ENCODE results near the gene PJA2. TPM values are rescaled to one million over a fixed set of nuclear protein-coding genes. Genes with fewer than 3 reads are reported as not detected.

Gene PJA2
- polyA plus RNA-seq, 3 donors from 2014 or later: 54.1 to 84.0 (median 73.1) TPM

- Mint-ChIP-seq H3K9me3 (no peaks in the 10 kb centered on the region), H3K4me1 (peaks cover 29 to 42% of the 10 kb centered on the region in 2 donors), H3K27ac (peak overlapping the region in 4 of 6 donors; percentile 18 to 71 (median 44)), H3K4me3 (no peak overlapping the region), H3K36me3 (peaks cover 0 to 22% (median 10%) of the 10 kb centered on the region in 3 donors), H3K27me3 (ENCODE audit: low read depth in 3 of 3) (peaks cover 0 to 1% (median 0%) of the 10 kb centered on the region in 3 donors)
- no peak for DNase-seq
Measured at GRCh38 chr5:109357807-109358206, 52.0 kb downstream of the PJA2 start.

GRCh38 chr5:109354761-109355160 is 55.0 kb downstream of the PJA2 start:
- no peak overlapping the region for H3K27ac Mint-ChIP-seq
- no peak overlapping the region for H3K4me3 Mint-ChIP-seq
- peaks cover 26 to 45% of the 10 kb centered on the region in 2 donors for H3K4me1 Mint-ChIP-seq
- no peak for DNase-seq
- H3K9me3 Mint-ChIP-seq: no peaks in the 10 kb centered on the region
- peaks cover 0 to 12% (median 0%) of the 10 kb centered on the region in 3 donors for H3K36me3 Mint-ChIP-seq
- H3K27me3 Mint-ChIP-seq (ENCODE audit: low read depth in 3 of 3): no peaks in the 10 kb centered on the region

- Mint-ChIP-seq H3K27ac (peak overlapping the region in 3 of 6 donors; percentile 57 to 75 (median 59)), H3K36me3 (peaks cover 0 to 2% (median 0%) of the 10 kb centered on the region in 3 donors), H3K4me3 (no peak overlapping the region), H3K4me1 (peaks cover 27 to 49% of the 10 kb centered on the region in 2 donors), H3K27me3 (ENCODE audit: low read depth in 3 of 3) (no peaks in the 10 kb centered on the region), H3K9me3 (no peaks in the 10 kb centered on the region)
- no peak for DNase-seq
Measured at GRCh38 chr5:109351988-109352864, 57.5 kb downstream of the PJA2 start.

DNA sequence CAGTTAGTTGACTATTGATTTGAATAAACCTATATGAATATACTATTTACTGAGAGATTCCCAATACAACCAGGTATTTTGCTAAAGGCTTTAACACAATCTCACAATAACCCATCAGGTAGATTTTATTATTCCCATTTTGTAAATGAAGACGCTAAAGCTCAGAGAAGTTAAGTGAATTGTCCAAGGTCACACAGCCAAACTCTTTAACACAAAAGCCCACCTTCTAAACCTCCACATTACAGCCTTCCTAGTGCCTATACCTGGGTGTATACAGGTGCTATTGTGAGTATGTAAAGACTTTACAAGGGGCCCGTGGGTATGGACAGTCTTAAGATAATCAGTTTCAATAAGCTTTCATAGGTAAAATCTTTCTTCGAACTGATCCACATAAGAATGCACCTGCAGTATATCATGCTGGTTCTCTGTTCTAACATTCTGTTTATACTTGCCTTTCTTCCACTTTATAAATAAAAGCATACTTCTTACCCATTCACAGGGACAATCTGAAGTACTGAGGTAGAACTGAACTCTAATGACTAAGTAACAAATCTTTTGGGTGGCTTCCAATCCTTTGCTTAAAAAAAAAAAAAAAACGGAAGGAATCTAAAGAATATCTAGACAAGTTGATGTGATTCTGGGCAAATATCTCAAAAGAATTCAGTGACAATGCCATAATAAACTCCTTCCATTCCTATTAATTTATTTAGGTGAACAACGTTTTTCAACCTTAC is 59.1 kb downstream of the PJA2 start:
- peaks cover 0 to 3% (median 0%) of the 10 kb centered on the region in 3 donors for H3K36me3 Mint-ChIP-seq
- DNase-seq: no peak
- no peaks in the 10 kb centered on the region for H3K27me3 Mint-ChIP-seq (ENCODE audit: low read depth in 3 of 3)
- H3K4me3 Mint-ChIP-seq: no peak overlapping the region
- peaks cover 31 to 54% of the 10 kb centered on the region in 2 donors for H3K4me1 Mint-ChIP-seq
- no peaks in the 10 kb centered on the region for H3K9me3 Mint-ChIP-seq
- H3K27ac Mint-ChIP-seq: peak overlapping the region in 1 of 6 donors; percentile 50

GRCh38 chr5:109349388-109349787 is 60.4 kb downstream of the PJA2 start:
- no peak for DNase-seq
- peaks cover 34 to 58% of the 10 kb centered on the region in 2 donors for H3K4me1 Mint-ChIP-seq
- H3K27ac Mint-ChIP-seq: peak overlapping the region in 3 of 6 donors; percentile 14 to 80 (median 57)
- H3K4me3 Mint-ChIP-seq: no peak overlapping the region
- peaks cover 0 to 6% (median 3%) of the 10 kb centered on the region in 3 donors for H3K36me3 Mint-ChIP-seq
- H3K9me3 Mint-ChIP-seq: no peaks in the 10 kb centered on the region
- H3K27me3 Mint-ChIP-seq (ENCODE audit: low read depth in 3 of 3): no peaks in the 10 kb centered on the region

- peaks cover 0 to 9% (median 3%) of the 10 kb centered on the region in 3 donors for H3K36me3 Mint-ChIP-seq
- no peak overlapping the region for H3K4me3 Mint-ChIP-seq
- peak overlapping the region; percentile 25 to 78 (median 62) for H3K27ac Mint-ChIP-seq
- H3K9me3 Mint-ChIP-seq: no peaks in the 10 kb centered on the region
- DNase-seq: no peak
- H3K27me3 Mint-ChIP-seq (ENCODE audit: low read depth in 3 of 3): no peaks in the 10 kb centered on the region
- H3K4me1 Mint-ChIP-seq: peaks cover 32 to 54% of the 10 kb centered on the region in 2 donors
Measured at GRCh38 chr5:109347252-109347888, 62.4 kb downstream of the PJA2 start.

DNA sequence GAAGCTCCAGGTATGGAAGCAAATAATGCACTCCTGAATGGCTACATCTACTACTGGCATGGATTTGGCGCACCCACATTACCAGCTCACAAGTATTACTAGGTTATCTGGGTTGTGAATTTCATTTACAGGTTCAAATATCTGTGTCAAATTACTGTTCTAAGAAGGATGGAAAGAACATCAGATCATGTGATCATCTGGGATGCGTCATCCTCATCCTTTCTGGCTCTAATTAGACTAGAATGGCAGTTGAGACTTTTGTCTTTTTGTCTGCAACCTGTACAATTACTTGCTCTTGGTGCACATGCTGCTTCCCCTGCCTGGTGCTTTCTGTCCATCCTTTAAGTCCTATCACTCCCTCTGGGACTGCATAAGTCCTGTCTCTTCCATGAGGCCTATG is 64.1 kb downstream of the PJA2 start:
- H3K36me3 Mint-ChIP-seq: peaks cover 0 to 9% (median 3%) of the 10 kb centered on the region in 3 donors
- peak overlapping the region in 5 of 6 donors; percentile 20 to 51 (median 45) for H3K27ac Mint-ChIP-seq

DNA sequence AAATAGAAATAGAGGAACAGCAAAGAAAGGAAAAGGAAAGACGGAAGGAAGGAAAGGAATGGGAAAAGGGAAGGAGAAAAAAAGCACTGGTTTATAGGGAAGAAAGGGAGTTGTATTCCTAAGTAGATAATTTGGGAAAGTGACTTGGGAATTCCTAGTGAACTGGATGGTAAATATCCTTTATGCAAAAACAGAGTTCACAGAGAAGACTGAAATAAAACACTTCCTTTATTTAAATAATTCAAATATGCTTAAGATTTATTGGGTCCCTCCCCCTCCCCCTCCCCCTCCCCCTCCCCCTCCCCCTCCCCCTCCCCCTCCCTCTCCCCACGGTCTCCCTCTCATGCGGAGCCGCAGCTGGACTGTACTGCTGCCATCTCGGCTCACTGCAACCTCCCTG is 69.4 kb downstream of the PJA2 start:
- peaks cover 2 to 12% of the 10 kb centered on the region in 2 donors for H3K4me1 Mint-ChIP-seq
- H3K27ac Mint-ChIP-seq: peak overlapping the region in 3 of 6 donors; percentile 1 to 71 (median 30)
- peaks cover 13 to 21% (median 15%) of the 10 kb centered on the region in 3 donors for H3K36me3 Mint-ChIP-seq
- H3K9me3 Mint-ChIP-seq: no peaks in the 10 kb centered on the region
- H3K4me3 Mint-ChIP-seq: no peak overlapping the region
- peaks cover 0 to 2% (median 1%) of the 10 kb centered on the region in 3 donors for H3K27me3 Mint-ChIP-seq (ENCODE audit: low read depth in 3 of 3)
- no peak for DNase-seq

More for the DNA sequence above, 64.1 kb downstream of the PJA2 start:
- Mint-ChIP-seq H3K4me3 (no peak overlapping the region), H3K4me1 (peaks cover 28 to 50% of the 10 kb centered on the region in 2 donors), H3K9me3 (no peaks in the 10 kb centered on the region), H3K27me3 (ENCODE audit: low read depth in 3 of 3) (no peaks in the 10 kb centered on the region)
- DNase-seq: no peak

DNA sequence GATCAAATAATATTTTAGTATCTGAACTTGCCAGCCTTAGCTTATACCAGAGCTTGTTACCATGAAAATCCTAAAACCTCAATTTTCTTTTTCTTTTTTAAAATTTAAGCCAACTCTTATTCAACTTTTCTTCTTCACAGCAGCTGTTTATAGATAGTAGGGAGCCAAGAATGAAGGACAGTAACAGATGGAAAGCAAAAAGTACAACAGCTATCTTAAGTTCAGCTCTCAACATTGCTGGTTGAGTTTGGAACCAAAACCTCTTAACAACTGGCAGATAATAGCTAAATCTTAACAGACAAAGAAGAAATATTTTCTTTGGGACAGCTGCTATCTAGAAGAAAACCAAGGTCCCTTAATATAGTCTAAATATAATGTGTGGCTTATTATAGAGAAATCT is 74.7 kb downstream of the PJA2 start:
- Mint-ChIP-seq H3K4me1 (peaks cover under 1 to 20% of the 10 kb centered on the region in 2 donors), H3K4me3 (no peak overlapping the region), H3K36me3 (peaks cover 9 to 24% (median 14%) of the 10 kb centered on the region in 3 donors), H3K27ac (peak overlapping the region in 1 of 6 donors; percentile 21), H3K9me3 (no peaks in the 10 kb centered on the region), H3K27me3 (ENCODE audit: low read depth in 3 of 3) (peaks cover 0 to 1% (median under 1%) of the 10 kb centered on the region in 3 donors)
- DNase-seq: no peak

DNA sequence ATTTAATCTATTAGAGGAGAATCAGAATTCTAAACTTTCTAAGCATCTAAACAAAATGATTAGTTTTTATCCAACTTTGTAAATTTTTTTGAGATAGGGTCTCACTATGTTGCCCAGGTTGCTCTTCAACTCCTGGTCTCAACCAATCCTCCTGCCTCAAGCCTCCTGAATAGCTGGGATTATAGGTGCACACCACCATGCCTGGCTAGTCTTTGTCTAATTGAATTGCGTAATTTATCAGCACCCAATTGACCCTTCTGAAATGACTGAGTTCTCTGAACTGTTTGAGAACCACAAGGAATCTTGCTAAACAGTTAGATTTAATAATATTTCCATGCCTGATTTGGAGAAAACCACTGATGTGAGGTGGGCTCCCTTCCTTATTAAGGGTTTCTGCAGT is 75.7 kb downstream of the PJA2 start:
- H3K4me1 Mint-ChIP-seq: peaks cover 0 to 17% of the 10 kb centered on the region in 2 donors
- peaks cover 8 to 23% (median 12%) of the 10 kb centered on the region in 3 donors for H3K36me3 Mint-ChIP-seq
- no peak overlapping the region for H3K4me3 Mint-ChIP-seq
- DNase-seq: no peak
- no peaks in the 10 kb centered on the region for H3K9me3 Mint-ChIP-seq
- H3K27ac Mint-ChIP-seq: peak overlapping the region in 1 of 6 donors; percentile 58
- peaks cover 0 to 1% (median 0%) of the 10 kb centered on the region in 3 donors for H3K27me3 Mint-ChIP-seq (ENCODE audit: low read depth in 3 of 3)

DNA sequence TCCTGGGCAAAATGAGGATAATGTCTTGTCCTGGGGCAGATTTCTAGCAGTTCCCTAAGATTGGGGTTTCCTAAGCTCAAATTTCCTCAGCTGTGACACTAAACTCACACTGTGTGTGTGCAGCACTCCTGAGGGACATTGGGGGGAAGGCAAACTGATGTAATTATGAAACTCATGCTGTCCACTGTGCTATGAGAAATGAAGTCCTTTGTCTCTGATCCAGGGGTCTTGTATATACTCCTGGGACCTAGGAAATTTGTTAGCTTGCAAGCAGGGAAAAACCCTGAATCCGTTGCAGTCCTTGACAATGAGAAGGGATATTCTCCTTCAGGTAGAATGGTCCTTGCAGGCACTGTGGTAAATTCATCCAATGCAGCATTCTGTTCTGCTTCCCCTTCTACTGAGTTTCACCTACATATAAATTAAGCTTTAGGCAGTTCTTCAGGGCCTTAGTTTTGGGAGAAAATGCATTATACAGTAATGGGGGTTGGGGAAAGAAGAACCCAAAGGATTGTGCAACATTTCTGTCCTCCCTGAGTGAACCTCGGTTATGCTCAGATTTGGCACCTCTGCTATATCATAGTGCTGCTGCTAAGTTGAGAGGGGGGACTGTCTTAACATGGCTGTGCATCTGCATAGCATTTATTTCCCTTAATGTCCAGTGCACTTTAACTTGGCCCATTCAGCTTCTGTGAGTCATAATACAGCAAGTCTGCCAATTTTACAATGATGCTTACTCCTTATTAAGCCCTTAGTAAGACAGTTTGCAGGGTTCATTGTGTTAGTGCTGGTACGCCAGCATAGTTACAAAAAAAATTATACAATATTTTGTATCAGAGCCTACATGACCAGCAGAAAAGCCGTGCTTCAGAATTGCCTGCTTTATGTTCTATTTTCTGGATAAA is 80.2 kb downstream of the PJA2 start:
- peaks cover 0 to 2% (median 0%) of the 10 kb centered on the region in 3 donors for H3K27me3 Mint-ChIP-seq (ENCODE audit: low read depth in 3 of 3)
- peak overlapping the region in 2 of 6 donors; percentile 17 to 34 for H3K27ac Mint-ChIP-seq
- peaks cover 0 to 21% (median 12%) of the 10 kb centered on the region in 3 donors for H3K36me3 Mint-ChIP-seq
- H3K4me1 Mint-ChIP-seq: peaks cover 0 to 10% of the 10 kb centered on the region in 2 donors
- no peaks in the 10 kb centered on the region for H3K9me3 Mint-ChIP-seq
- no peak for DNase-seq
- H3K4me3 Mint-ChIP-seq: no peak overlapping the region

- H3K4me1 Mint-ChIP-seq: peaks cover 0 to 9% of the 10 kb centered on the region in 2 donors
- peaks cover 0 to 20% (median 13%) of the 10 kb centered on the region in 3 donors for H3K36me3 Mint-ChIP-seq
- no peak overlapping the region for H3K4me3 Mint-ChIP-seq
- peaks cover 0 to 2% (median 0%) of the 10 kb centered on the region in 3 donors for H3K27me3 Mint-ChIP-seq (ENCODE audit: low read depth in 3 of 3)
- no peaks in the 10 kb centered on the region for H3K9me3 Mint-ChIP-seq
- DNase-seq: no peak
- peak overlapping the region in 1 of 6 donors; percentile 37 for H3K27ac Mint-ChIP-seq
Measured at GRCh38 chr5:109328626-109329025, 81.1 kb downstream of the PJA2 start.

All from immature natural killer cell (primary cell).